Mucosa of rectum (tissue), 2 donors: ENCODE results near the gene ARID4B.

Experiments
- H3K27ac ChIP-seq, 2 donors: one replicate each; pipeline ENCODE4 v1.7.0; 2013; ENCODE audit warnings: inconsistent platforms in 2 of 2, low read depth in 2 of 2, low read length in 2 of 2
- H3K27me3 ChIP-seq, 2 donors: one replicate each; pipeline ENCODE4 v1.7.0; 2013; ENCODE audit warnings: low read length in 2 of 2; ENCODE audit not compliant: control insufficient read depth in 2 of 2, insufficient read depth in 2 of 2
- H3K36me3 ChIP-seq, 2 donors: one replicate each; pipeline ENCODE4 v1.7.0; 2013; ENCODE audit warnings: low read length in 2 of 2; ENCODE audit not compliant: control insufficient read depth in 2 of 2, insufficient read depth in 2 of 2
- H3K4me1 ChIP-seq, 2 donors: one replicate each; pipeline ENCODE4 v1.7.0; 2013; ENCODE audit warnings: low read length in 2 of 2, mild to moderate bottlenecking in 1 of 2; ENCODE audit not compliant: control insufficient read depth in 2 of 2, insufficient read depth in 2 of 2
- H3K4me3 ChIP-seq, 2 donors: one replicate each; pipeline ENCODE4 v1.7.0; 2013; ENCODE audit warnings: low read length in 2 of 2
- H3K9ac ChIP-seq, 2 donors: one replicate each; pipeline ENCODE4 v1.7.0; 2013; ENCODE audit warnings: low read length in 2 of 2, low read depth in 1 of 2, mild to moderate bottlenecking in 1 of 2
- H3K9me3 ChIP-seq, 2 donors: one replicate each; pipeline ENCODE4 v1.7.0; 2013; ENCODE audit warnings: low read length in 2 of 2; ENCODE audit not compliant: control insufficient read depth in 2 of 2
- donor health status: healthy.
- donor health status: Normal muscosa, but diverticular disease.

ARID4B gene

DNA sequence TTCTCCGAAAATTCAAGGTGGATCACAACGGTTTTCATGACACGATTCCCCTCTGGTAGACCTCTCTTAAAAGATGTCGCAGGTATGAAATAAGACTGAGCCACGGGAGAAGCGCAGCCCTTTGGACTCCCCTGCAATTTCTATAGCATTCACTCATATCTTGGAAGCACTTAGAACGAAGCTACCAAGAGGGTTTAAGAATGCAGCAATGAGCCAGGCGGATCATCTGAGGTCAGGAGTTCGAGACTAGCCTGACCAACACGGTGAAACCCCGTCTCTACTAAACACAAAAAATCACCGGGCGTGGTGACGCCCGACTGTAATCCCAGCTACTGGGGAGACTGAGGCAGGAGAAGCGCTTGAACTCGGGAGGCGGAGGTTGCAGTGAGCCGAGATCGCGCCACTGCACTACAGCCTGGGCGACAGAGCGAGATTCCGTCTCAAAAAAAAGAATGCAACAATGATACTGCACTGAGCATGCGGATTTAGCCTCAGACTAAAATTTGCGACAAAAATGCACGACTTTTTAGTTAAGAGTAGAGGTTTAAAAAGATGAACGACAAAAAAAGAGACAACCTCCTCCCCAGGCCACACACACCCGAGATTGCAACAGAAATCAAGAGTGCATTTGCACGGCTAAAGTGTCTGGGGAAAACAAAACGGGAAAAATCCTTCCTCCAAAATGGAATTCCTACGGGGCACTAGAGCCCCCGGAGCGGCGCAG lies 200.1 kb downstream of the ARID4B start:
- H3K9ac ChIP-seq: peak overlapping the region; percentile 96
- H3K4me1 ChIP-seq: peaks cover 0 to 5% of the 10 kb centered on the region in 2 donors
- H3K36me3 ChIP-seq: peaks cover 0 to 6% of the 10 kb centered on the region in 2 donors
- H3K9me3 ChIP-seq: no peaks in the 10 kb centered on the region
- peak overlapping the region; percentile 95 to 98 for H3K4me3 ChIP-seq
- H3K27ac ChIP-seq: peak overlapping the region; percentile 86 to 91
- no peaks in the 10 kb centered on the region for H3K27me3 ChIP-seq

DNA sequence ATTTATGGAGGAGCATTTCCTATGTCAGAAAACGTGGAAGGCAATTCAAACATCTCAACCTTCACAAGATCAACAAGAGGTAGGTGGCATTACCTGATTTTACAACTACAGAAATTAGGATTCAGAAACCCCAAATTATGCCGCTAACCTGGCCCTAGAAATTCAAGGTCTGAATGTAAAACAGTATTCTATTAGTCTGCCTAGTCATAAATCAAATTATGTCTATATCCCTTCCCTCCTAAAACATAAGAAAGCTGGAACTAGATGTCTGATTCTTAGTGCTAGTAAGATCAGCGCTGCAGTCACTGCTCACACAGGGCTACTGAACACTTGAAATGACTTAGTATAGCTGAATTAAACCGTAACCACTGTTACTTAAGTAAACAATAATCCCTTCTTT lies 200.8 kb downstream of the ARID4B start:
- Histone ChIP-seq H3K4me1 (peaks cover 0 to 5% of the 10 kb centered on the region in 2 donors), H3K27ac (no peak overlapping the region)

DNA sequence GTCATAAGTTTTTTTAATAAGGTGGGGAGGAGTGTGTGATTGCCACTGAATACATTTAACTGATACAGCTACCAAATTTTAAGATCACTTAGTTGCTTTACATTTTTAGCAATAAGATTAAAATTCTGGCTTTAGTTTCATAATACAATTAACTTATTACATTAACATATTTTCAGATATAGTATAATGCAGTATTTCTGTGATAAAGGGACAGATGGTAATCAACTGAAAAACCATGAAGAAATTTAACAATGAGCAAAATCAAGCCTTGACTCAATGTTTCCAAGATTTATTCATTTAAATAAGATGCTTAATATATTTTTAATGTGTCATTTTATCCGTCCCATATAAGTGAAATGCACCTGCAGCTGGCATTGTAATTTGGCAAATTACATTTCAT lies 203.3 kb downstream of the ARID4B start:
- Histone ChIP-seq H3K27me3 (no peaks in the 10 kb centered on the region), H3K9me3 (no peaks in the 10 kb centered on the region), H3K36me3 (peaks cover 9 to 12% of the 10 kb centered on the region in 2 donors), H3K4me3 (no peak overlapping the region), H3K9ac (no peak overlapping the region), H3K27ac (no peak overlapping the region), H3K4me1 (peaks cover 0 to 5% of the 10 kb centered on the region in 2 donors)

More for the DNA sequence above, 200.8 kb downstream of the ARID4B start:
- Histone ChIP-seq H3K27me3 (no peaks in the 10 kb centered on the region), H3K9me3 (no peaks in the 10 kb centered on the region), H3K9ac (peak overlapping the region; percentile 96), H3K4me3 (peak overlapping the region; percentile 95 to 98), H3K36me3 (peaks cover 0 to 6% of the 10 kb centered on the region in 2 donors)

DNA sequence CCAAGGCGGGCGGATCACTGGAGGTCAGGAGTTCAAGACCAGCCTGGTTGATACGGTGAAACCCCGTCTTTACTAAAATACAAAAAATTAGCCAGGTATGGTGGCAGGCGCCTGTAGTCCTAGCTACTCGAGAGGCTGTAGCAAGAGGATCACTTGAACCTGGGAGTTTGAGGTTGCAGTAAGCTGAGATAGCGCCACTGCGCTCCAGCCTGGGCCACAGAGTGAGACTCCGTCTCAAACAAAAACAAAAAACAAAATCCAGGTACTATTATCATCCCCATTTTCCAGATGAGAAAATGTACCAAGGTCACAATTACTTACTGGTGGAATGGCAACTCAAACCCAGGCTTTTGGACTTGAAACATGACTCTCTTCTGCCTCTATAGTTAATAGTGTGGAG lies 203.9 kb downstream of the ARID4B start:
- H3K9ac ChIP-seq: no peak overlapping the region
- H3K4me1 ChIP-seq: peaks cover 0 to 5% of the 10 kb centered on the region in 2 donors
- H3K9me3 ChIP-seq: no peaks in the 10 kb centered on the region
- no peak overlapping the region for H3K4me3 ChIP-seq
- peaks cover 14 to 17% of the 10 kb centered on the region in 2 donors for H3K36me3 ChIP-seq
- H3K27me3 ChIP-seq: no peaks in the 10 kb centered on the region
- no peak overlapping the region for H3K27ac ChIP-seq

DNA sequence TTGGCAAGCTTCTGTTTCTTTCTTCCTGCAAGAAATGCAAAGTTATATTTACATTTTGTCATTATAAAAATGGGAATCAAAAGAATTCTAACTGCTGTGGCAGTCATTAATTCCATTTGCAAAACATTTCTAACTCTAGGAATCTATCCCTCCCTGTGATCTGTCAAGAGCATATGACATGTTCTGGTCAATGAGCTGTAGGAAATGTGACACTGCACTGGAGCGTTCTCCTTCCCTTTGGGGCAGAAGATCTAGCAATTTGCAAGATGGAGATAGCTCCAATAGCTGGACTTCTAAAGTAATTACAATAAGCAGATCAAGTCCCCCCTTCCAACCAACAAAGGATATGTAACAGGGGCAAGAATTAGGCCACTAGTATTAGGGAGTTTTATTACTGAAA lies 205.6 kb downstream of the ARID4B start:
- H3K4me3 ChIP-seq: no peak overlapping the region
- H3K27ac ChIP-seq: no peak overlapping the region
- peaks cover 31 to 34% of the 10 kb centered on the region in 2 donors for H3K36me3 ChIP-seq
- no peak overlapping the region for H3K9ac ChIP-seq
- no peaks in the 10 kb centered on the region for H3K9me3 ChIP-seq
- H3K27me3 ChIP-seq: no peaks in the 10 kb centered on the region
- no peaks in the 10 kb centered on the region for H3K4me1 ChIP-seq
